Lower leg skin (tissue), 3 donors: ENCODE results near the gene PCSK6.

ENCODE experiments used
- POLR2A ChIP-seq, 2 donors: fragments of 450-650 bp; IDR thresholded peaks; one replicate each; pipeline ENCODE4 v1.6.1; 2016 to 2017; ENCODE audit warnings: antibody characterized with exemption in 2 of 2, mild to moderate bottlenecking in 1 of 2, moderate library complexity in 1 of 2
- TF ChIP-seq, protein P1 (sequence below), 3 donors: fragments of 450-650 bp; IDR thresholded peaks; one replicate each; pipeline ENCODE4 v1.5.1; 2016; ENCODE audit warnings: antibody characterized with exemption in 3 of 3, mild to moderate bottlenecking in 3 of 3, moderate library complexity in 2 of 3

DNA sequence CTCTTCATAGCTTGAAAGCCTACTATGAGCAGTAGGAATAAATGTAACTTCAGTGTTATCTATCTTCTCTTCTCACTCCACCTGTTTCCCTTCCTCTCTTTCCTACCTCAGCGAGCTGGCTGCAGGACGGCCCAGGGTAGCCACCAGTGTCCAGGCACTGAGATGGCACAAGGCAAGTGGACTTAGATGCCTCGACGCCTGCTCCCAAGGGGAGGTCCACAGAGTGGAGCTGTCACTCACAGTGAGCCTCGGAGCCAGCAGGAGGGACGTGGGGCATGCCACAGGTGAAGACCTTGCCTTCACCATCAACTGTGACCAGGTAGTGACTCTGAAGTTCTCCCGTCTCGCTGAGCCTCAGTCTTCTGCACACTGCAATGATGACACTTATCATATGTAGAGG is 88.2 kb downstream of the PCSK6 start:
- no peak for TF ChIP-seq POLR2A (IDR thresholded peaks at IDR 0.05)
- TF ChIP-seq, protein P1, sequence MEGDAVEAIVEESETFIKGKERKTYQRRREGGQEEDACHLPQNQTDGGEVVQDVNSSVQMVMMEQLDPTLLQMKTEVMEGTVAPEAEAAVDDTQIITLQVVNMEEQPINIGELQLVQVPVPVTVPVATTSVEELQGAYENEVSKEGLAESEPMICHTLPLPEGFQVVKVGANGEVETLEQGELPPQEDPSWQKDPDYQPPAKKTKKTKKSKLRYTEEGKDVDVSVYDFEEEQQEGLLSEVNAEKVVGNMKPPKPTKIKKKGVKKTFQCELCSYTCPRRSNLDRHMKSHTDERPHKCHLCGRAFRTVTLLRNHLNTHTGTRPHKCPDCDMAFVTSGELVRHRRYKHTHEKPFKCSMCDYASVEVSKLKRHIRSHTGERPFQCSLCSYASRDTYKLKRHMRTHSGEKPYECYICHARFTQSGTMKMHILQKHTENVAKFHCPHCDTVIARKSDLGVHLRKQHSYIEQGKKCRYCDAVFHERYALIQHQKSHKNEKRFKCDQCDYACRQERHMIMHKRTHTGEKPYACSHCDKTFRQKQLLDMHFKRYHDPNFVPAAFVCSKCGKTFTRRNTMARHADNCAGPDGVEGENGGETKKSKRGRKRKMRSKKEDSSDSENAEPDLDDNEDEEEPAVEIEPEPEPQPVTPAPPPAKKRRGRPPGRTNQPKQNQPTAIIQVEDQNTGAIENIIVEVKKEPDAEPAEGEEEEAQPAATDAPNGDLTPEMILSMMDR (IDR thresholded peaks at IDR 0.05), result no peak
